Transverse colon (tissue), 4 donors: ENCODE results near the gene INTS3.

Source experiments
- EP300 ChIP-seq: sonication (generic); formaldehyde crosslinking; IDR thresholded peaks from one replicate; pipeline ENCODE4 v1.6.1; 2017; ENCODE audit warnings: antibody characterized with exemption, low read depth
- POLR2A ChIP-seq: fragments of 450-650 bp; IDR thresholded peaks from one replicate; pipeline ENCODE4 v1.6.1; 2016; ENCODE audit warnings: antibody characterized with exemption, mild to moderate bottlenecking, moderate library complexity
- POLR2AphosphoS5 ChIP-seq, 3 donors: sonication (generic); formaldehyde crosslinking; IDR thresholded peaks; one replicate each; pipeline ENCODE4 v1.6.1; 2016; ENCODE audit warnings: antibody characterized with exemption in 3 of 3
- TF ChIP-seq, protein P1 (sequence below), 5 experiments: fragments of 200-600 bp in 3 of 5; fragments of 450-650 bp in 2 of 5; sonication (generic) in 3 of 5; IDR thresholded peaks; 1 replicate in 2 of 5; 2 replicates in 3 of 5; pipeline ENCODE4 v1.5.1; 2016 to 2017; ENCODE audit warnings: antibody characterized with exemption in 5 of 5, inconsistent platforms in 3 of 5, mild to moderate bottlenecking in 2 of 5, moderate library complexity in 1 of 5

DNA sequence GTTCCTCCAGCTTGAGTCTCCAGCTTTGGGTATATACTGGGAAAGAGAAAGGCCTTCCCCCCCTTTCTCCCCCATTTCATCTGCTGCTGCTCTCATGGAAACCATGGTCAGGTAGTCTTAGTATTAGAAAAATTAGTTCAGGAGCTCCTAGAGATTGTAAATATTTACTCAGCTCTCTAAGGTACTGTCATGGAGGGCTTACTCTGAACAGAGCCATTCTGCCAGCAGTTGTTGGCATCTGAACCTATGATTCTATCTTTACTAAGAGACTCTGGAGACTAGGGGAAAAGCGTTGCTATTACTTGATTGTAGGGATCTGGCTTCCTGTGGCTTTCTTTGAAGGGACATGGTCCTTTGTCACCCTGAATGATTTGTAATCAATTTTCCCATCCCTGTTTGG is 6.1 kb downstream of the INTS3 start:
- TF ChIP-seq POLR2A (no peak), EP300 (no peak), POLR2AphosphoS5 (IDR thresholded peaks at IDR 0.05) (no peak)
- TF ChIP-seq, protein P1, sequence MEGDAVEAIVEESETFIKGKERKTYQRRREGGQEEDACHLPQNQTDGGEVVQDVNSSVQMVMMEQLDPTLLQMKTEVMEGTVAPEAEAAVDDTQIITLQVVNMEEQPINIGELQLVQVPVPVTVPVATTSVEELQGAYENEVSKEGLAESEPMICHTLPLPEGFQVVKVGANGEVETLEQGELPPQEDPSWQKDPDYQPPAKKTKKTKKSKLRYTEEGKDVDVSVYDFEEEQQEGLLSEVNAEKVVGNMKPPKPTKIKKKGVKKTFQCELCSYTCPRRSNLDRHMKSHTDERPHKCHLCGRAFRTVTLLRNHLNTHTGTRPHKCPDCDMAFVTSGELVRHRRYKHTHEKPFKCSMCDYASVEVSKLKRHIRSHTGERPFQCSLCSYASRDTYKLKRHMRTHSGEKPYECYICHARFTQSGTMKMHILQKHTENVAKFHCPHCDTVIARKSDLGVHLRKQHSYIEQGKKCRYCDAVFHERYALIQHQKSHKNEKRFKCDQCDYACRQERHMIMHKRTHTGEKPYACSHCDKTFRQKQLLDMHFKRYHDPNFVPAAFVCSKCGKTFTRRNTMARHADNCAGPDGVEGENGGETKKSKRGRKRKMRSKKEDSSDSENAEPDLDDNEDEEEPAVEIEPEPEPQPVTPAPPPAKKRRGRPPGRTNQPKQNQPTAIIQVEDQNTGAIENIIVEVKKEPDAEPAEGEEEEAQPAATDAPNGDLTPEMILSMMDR (IDR thresholded peaks at IDR 0.05): no peak
